D721Med (cell line): Measurements from ENCODE around the gene CACNG4.

ENCODE experiments used
- DNase-seq: peaks from one replicate; pipeline ENCODE4 v3.0.0; 2011; ENCODE audit warnings: low spot score; ENCODE audit not compliant: insufficient read length
- FAIRE-seq: peaks from 2 replicates; lab custom pipeline; 2011; peaks lifted over from hg19 to GRCh38; lab: Jason Lieb, UNC
- TF ChIP-seq, protein P1 (sequence below): IDR thresholded peaks from 2 replicates; pipeline ENCODE4 v1.5.1; 2012; ENCODE audit warnings: mild to moderate bottlenecking, control low read depth; ENCODE audit not compliant: insufficient read depth; ENCODE audit errors: missing control alignments

Gene CACNG4

DNA sequence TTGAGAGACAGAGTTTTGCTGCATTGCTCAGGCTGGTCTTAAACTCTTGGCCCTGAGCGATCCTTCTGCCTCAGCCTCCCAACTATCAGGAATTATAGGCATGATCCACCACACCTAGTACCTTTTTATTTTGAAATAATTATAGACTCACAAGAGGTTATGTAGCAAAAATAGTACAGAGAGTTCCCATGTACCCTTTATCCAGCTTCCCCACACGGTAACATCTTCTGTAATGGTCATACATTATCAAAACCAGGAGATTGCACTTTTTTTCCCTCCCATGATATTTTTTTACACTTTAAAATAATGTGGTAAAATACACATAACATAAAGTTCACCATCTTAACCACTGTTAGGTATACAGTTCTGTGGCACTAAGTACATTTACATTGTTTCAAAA lies 28.8 kb upstream of the CACNG4 start:
- TF ChIP-seq, protein P1, sequence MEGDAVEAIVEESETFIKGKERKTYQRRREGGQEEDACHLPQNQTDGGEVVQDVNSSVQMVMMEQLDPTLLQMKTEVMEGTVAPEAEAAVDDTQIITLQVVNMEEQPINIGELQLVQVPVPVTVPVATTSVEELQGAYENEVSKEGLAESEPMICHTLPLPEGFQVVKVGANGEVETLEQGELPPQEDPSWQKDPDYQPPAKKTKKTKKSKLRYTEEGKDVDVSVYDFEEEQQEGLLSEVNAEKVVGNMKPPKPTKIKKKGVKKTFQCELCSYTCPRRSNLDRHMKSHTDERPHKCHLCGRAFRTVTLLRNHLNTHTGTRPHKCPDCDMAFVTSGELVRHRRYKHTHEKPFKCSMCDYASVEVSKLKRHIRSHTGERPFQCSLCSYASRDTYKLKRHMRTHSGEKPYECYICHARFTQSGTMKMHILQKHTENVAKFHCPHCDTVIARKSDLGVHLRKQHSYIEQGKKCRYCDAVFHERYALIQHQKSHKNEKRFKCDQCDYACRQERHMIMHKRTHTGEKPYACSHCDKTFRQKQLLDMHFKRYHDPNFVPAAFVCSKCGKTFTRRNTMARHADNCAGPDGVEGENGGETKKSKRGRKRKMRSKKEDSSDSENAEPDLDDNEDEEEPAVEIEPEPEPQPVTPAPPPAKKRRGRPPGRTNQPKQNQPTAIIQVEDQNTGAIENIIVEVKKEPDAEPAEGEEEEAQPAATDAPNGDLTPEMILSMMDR = no peak
- FAIRE-seq (no peak), DNase-seq (no peak)

DNA sequence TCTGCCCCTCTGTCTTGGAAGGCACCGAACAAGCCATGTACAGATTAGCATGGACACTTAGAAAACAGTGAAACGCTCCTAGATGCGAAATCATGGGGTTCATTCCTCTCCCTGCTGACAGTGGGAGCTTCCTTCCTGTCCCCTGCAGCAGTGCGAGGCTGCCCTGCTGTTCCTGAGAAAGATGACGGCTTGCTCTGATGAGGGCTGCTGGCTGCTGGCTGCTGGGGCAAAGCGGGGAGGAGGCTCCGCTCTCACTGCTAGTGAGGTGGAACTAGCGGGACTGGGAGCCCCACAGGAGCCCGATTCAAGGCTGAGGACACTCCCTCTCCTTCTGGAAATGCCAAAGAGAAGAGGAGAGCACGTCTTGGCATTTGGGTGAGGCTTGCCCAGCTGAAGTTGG lies 25.9 kb upstream of the CACNG4 start:
- TF ChIP-seq, protein P1 = no peak
- DNase-seq (no peak), FAIRE-seq (no peak)

DNA sequence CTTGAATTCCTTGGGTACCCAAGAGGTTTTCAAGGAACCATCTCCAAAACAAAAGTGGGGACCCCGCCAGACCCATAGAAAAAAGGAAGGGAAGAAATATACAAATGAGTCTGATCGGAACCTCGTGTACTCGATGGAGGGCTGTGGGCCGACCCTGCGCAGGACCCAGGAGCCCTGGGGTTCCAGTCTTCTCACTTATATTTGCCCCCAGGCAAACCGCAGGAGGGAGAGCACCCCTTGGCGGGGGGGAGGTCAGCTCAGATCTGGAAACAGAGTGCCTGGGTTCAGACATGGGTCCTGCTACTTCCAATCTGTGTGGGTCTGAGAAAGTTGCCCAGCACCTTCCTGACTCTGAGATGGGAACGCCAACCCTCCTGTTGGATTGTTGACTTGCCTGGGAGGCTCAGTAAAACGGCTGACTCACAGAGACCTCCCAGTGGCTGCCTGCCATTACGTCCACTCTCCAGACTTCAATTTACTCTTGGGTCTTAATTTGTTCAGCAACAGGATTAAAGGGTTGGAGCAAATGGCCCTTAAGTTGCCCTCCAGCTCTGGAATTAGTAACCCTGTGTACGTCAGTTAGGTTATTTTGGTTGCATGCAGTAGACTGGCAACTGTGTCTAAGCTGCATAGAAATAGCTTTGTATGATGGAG lies 24.9 kb upstream of the CACNG4 start:
- no peak for FAIRE-seq
- TF ChIP-seq, protein P1 = no peak

DNA sequence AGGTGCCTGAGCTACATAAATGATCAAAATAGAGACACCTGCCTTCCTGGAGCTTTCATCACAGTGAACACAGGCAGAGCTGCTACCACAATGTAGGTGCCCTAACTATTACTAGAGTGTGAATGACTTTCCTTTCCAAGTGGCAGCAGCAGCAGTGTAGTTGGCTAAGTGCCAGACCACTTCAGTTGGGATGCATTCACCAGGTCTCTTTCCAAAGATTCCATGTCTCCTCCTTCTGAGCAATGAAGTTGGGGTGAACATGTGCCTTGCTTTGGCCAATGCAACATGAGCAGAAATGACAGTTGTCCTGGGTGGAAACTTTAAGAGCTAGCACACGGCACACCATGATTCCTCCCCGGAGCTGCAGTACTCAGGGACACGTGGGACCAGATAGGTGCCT lies 23.3 kb upstream of the CACNG4 start:
- no peak for DNase-seq
- TF ChIP-seq, protein P1 = no peak
- FAIRE-seq = no peak

More for the DNA sequence above, 24.9 kb upstream of the CACNG4 start:
- no peak for DNase-seq

DNA sequence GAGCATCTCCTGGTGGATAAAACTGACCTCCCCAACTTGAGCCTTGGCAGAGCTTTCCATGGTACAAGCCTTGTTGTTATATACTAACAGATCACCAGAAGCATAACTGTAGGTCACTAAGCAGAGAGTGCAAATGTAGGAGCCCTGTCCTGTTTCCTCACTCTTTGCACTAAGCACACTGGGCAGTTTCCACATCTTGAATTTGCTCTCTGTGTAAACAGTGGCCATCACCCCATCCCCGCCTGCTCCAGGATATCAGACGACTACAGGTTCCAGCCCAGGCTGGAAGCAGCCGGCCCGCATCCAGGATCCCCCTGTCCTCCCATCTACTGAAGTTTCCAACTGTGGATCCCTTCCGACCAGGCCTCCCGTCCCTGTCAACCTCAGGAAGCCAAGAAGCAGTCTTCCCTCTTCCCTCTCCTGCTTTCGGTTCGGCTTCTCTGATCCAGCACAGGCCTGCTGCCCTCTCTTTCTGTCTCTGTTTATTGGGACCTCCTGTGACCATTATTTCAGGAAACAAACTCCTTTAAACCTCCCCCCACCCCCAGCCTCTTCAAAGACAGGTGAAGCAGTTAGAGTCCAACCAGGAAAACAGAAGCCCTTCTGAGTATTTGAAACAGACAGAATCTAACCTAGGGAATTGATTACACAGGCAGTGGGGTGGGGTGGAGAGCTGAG lies 22.6 kb upstream of the CACNG4 start:
- FAIRE-seq = no peak
- TF ChIP-seq, protein P1 = no peak
- no peak for DNase-seq

DNA sequence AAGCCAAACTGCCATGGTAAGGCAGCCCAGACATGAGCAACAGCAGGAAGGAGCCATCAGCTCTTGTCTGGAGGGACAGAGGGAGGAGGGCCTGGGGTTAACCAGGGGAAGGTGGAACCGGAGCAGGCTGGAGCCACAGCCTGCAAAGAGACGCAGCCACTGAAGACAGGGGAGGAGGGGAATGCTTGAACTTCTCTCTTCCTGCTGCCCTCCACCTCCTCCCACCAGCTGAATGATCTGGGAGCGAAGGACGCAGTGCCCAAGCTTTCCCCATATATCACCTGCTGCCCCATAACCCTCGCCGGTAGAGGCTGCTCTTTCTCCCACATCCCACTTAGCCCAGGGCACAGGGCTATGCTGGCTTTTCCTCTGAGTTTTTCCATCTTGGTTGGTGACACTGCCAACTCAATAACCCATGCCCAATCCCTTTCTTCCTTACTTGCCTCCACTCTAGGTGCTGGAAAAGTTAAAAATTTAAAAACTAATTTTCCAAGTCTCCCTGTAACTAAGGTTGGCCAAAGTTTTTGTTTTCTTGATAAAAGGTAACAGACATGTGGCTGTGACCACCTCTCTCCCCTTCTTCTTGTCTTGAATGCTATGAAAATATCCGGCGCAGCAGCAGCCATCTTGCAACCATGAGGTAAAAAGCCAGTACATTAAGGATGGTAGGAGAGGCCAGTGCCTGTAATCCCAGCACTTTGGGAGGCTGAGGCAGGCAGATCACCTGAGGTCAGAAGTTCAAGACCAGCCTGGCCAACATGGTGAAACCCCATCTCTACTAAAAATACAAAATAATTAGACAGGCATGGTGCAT lies 21.8 kb upstream of the CACNG4 start:
- FAIRE-seq = no peak
- TF ChIP-seq, protein P1 = no peak
- no peak for DNase-seq
